Neural cell (in vitro differentiated cells): Measurements from ENCODE around the gene TRIO.

Experiments
- CTCF ChIP-seq: fragments of 450-650 bp; IDR thresholded peaks from 2 replicates; pipeline ENCODE4 v1.5.1; 2014; ENCODE audit warnings: antibody characterized with exemption, mild to moderate bottlenecking, moderate library complexity; ENCODE audit not compliant: poor library complexity, severe bottlenecking
- EP300 ChIP-seq: fragments of 450-650 bp; conservative IDR thresholded peaks from 2 replicates; pipeline ENCODE4 v1.6.1; 2014; ENCODE audit warnings: antibody characterized with exemption, mild to moderate bottlenecking, moderate library complexity; ENCODE audit not compliant: poor library complexity, severe bottlenecking
- EZH2 ChIP-seq: fragments of 200-600, 300-800 bp; shearing (Covaris generic), sonication (generic); IDR thresholded peaks from 2 replicates; pipeline ENCODE4 v1.6.1; 2014; ENCODE audit warnings: antibody characterized with exemption, low read length, borderline replicate concordance, mild to moderate bottlenecking; ENCODE audit not compliant: insufficient read depth, poor library complexity, severe bottlenecking
- POLR2AphosphoS5 ChIP-seq: IDR thresholded peaks from 2 replicates; pipeline ENCODE4 v1.6.1; 2012
- RAD21 ChIP-seq: fragments of 450-650 bp; conservative IDR thresholded peaks from 2 replicates; pipeline ENCODE4 v1.6.1; 2014; ENCODE audit warnings: antibody characterized with exemption, mild to moderate bottlenecking, moderate library complexity
- REST ChIP-seq: IDR thresholded peaks from 2 replicates; pipeline ENCODE4 v1.6.1; 2012; ENCODE audit warnings: borderline replicate concordance
- SMC3 ChIP-seq: fragments of 450-650 bp; conservative IDR thresholded peaks from 2 replicates; pipeline ENCODE4 v1.6.1; 2014; ENCODE audit warnings: antibody characterized with exemption, mild to moderate bottlenecking, moderate library complexity; ENCODE audit not compliant: poor library complexity
- TAF1 ChIP-seq: IDR thresholded peaks from 2 replicates; pipeline ENCODE4 v1.6.1; 2012; ENCODE audit warnings: low read depth

- TF ChIP-seq EZH2, result no peak
- no peak for TF ChIP-seq RAD21
- TF ChIP-seq REST, result no peak
- TF ChIP-seq CTCF, result no peak
- no peak for TF ChIP-seq POLR2AphosphoS5
- TF ChIP-seq EP300, result no peak
- TF ChIP-seq TAF1, result no peak
- TF ChIP-seq SMC3, result no peak
These were observed 45.1 kb upstream of the TRIO start for GRCh38 chr5:14097998-14098471.
